ENCODE measurements around the gene DCC.

The DCC gene

GRCh38 chr18:53139746-53140500 is 799.9 kb downstream of the DCC start:
- Histone ChIP-seq H3K4me3 (replicated peaks; ENCODE audit: low read depth, low read length) (no peak overlapping the region), H3K36me3 (ENCODE audit: control insufficient read depth, insufficient read depth, low read length) (no peaks in the 10 kb centered on the region), H3K27me3 (replicated peaks; ENCODE audit: control insufficient read depth, insufficient read depth, low read length) (no peaks in the 10 kb centered on the region)
- no peak for TF ChIP-seq CTCF (IDR thresholded peaks at IDR 0.05; ENCODE audit: insufficient read depth, low read length, poor library complexity, severe bottlenecking)
- DNase-seq (ENCODE audit: extremely low read depth, insufficient read length): no peak

GRCh38 chr18:53142005-53142404 is 802.0 kb downstream of the DCC start:
- no peaks in the 10 kb centered on the region for H3K36me3 ChIP-seq (ENCODE audit: control insufficient read depth, insufficient read depth, low read length)
- H3K4me3 ChIP-seq (replicated peaks; ENCODE audit: low read depth, low read length): no peak overlapping the region
- TF ChIP-seq CTCF (IDR thresholded peaks at IDR 0.05; ENCODE audit: insufficient read depth, low read length, poor library complexity, severe bottlenecking): no peak
- no peaks in the 10 kb centered on the region for H3K27me3 ChIP-seq (replicated peaks; ENCODE audit: control insufficient read depth, insufficient read depth, low read length)
- DNase-seq (ENCODE audit: extremely low read depth, insufficient read length): no peak

GRCh38 chr18:53147472-53147871 is 807.5 kb downstream of the DCC start:
- TF ChIP-seq CTCF (IDR thresholded peaks at IDR 0.05; ENCODE audit: insufficient read depth, low read length, poor library complexity, severe bottlenecking): no peak
- no peak for DNase-seq (ENCODE audit: extremely low read depth, insufficient read length)
- no peak overlapping the region for H3K4me3 ChIP-seq (replicated peaks; ENCODE audit: low read depth, low read length)
- H3K36me3 ChIP-seq (ENCODE audit: control insufficient read depth, insufficient read depth, low read length): no peaks in the 10 kb centered on the region
- no peaks in the 10 kb centered on the region for H3K27me3 ChIP-seq (replicated peaks; ENCODE audit: control insufficient read depth, insufficient read depth, low read length)

GRCh38 chr18:53148123-53148522 is 808.1 kb downstream of the DCC start:
- Histone ChIP-seq H3K36me3 (ENCODE audit: control insufficient read depth, insufficient read depth, low read length) (no peaks in the 10 kb centered on the region), H3K4me3 (replicated peaks; ENCODE audit: low read depth, low read length) (no peak overlapping the region), H3K27me3 (replicated peaks; ENCODE audit: control insufficient read depth, insufficient read depth, low read length) (no peaks in the 10 kb centered on the region)
- DNase-seq (ENCODE audit: extremely low read depth, insufficient read length): no peak
- TF ChIP-seq CTCF (IDR thresholded peaks at IDR 0.05; ENCODE audit: insufficient read depth, low read length, poor library complexity, severe bottlenecking): no peak

GRCh38 chr18:53152476-53152875 is 812.5 kb downstream of the DCC start:
- H3K36me3 ChIP-seq (ENCODE audit: control insufficient read depth, insufficient read depth, low read length): no peaks in the 10 kb centered on the region
- H3K4me3 ChIP-seq (replicated peaks; ENCODE audit: low read depth, low read length): no peak overlapping the region
- TF ChIP-seq CTCF (IDR thresholded peaks at IDR 0.05; ENCODE audit: insufficient read depth, low read length, poor library complexity, severe bottlenecking): no peak
- H3K27me3 ChIP-seq (replicated peaks; ENCODE audit: control insufficient read depth, insufficient read depth, low read length): no peaks in the 10 kb centered on the region
- DNase-seq (ENCODE audit: extremely low read depth, insufficient read length): no peak

GRCh38 chr18:53153281-53153680 is 813.3 kb downstream of the DCC start:
- peak; percentile 47 for TF ChIP-seq CTCF (IDR thresholded peaks at IDR 0.05; ENCODE audit: insufficient read depth, low read length, poor library complexity, severe bottlenecking)
- H3K36me3 ChIP-seq (ENCODE audit: control insufficient read depth, insufficient read depth, low read length): no peaks in the 10 kb centered on the region
- no peak for DNase-seq (ENCODE audit: extremely low read depth, insufficient read length)
- no peaks in the 10 kb centered on the region for H3K27me3 ChIP-seq (replicated peaks; ENCODE audit: control insufficient read depth, insufficient read depth, low read length)
- H3K4me3 ChIP-seq (replicated peaks; ENCODE audit: low read depth, low read length): no peak overlapping the region

Measured in GM06990 (cell line).